Gastrocnemius medialis (tissue), 4 donors: Measurements from ENCODE around the gene NFATC3.

Source experiments
- POLR2A ChIP-seq, 2 donors: fragments of 450-650 bp; IDR thresholded peaks; one replicate each; pipeline ENCODE4 v1.6.1; 2017; ENCODE audit warnings: antibody characterized with exemption in 2 of 2, mild to moderate bottlenecking in 2 of 2, moderate library complexity in 2 of 2
- TF ChIP-seq, protein P1 (sequence below), 5 experiments: fragments of 450-650 bp in 3 of 5; fragments of 200-600 bp in 2 of 5; sonication (generic) in 2 of 5; IDR thresholded peaks in 4 of 5; conservative IDR thresholded peaks in 1 of 5; 1 replicate in 4 of 5; 2 replicates in 1 of 5; pipeline ENCODE4 v1.5.1; 2016 to 2019; ENCODE audit warnings: antibody characterized with exemption in 5 of 5, mild to moderate bottlenecking in 3 of 5, moderate library complexity in 3 of 5

- TF ChIP-seq, protein P1, sequence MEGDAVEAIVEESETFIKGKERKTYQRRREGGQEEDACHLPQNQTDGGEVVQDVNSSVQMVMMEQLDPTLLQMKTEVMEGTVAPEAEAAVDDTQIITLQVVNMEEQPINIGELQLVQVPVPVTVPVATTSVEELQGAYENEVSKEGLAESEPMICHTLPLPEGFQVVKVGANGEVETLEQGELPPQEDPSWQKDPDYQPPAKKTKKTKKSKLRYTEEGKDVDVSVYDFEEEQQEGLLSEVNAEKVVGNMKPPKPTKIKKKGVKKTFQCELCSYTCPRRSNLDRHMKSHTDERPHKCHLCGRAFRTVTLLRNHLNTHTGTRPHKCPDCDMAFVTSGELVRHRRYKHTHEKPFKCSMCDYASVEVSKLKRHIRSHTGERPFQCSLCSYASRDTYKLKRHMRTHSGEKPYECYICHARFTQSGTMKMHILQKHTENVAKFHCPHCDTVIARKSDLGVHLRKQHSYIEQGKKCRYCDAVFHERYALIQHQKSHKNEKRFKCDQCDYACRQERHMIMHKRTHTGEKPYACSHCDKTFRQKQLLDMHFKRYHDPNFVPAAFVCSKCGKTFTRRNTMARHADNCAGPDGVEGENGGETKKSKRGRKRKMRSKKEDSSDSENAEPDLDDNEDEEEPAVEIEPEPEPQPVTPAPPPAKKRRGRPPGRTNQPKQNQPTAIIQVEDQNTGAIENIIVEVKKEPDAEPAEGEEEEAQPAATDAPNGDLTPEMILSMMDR (IDR thresholded peaks at IDR 0.05 in 4 of 5, conservative IDR thresholded peaks at IDR 0.05 in 1 of 5), result no peak
- TF ChIP-seq POLR2A (IDR thresholded peaks at IDR 0.05), result no peak
Observed at GRCh38 chr16:68215302-68215701, 130.1 kb downstream of the NFATC3 start.
